ENCODE results near the gene NPIPB2.

DNA sequence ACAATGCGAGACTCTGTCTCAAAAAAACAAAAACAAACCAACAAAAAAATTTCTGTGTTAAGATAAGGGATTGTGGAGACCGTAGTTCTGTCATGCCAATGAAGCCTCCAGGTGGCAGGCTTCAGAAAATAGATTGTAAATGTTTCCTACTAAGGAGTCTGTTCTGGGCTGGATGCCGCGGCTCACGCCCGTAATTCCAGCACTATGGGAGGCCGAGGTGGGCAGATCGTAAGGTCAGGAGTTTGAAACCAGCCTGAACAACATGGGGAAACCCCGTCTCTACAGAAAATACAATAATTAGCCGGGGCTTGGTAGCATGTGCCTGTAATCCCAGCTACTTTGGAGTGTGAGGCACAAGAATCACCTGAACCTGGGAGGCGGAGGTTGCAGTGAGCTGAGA lies 30.3 kb upstream of the NPIPB2 start:
- TF ChIP-seq, protein P1, sequence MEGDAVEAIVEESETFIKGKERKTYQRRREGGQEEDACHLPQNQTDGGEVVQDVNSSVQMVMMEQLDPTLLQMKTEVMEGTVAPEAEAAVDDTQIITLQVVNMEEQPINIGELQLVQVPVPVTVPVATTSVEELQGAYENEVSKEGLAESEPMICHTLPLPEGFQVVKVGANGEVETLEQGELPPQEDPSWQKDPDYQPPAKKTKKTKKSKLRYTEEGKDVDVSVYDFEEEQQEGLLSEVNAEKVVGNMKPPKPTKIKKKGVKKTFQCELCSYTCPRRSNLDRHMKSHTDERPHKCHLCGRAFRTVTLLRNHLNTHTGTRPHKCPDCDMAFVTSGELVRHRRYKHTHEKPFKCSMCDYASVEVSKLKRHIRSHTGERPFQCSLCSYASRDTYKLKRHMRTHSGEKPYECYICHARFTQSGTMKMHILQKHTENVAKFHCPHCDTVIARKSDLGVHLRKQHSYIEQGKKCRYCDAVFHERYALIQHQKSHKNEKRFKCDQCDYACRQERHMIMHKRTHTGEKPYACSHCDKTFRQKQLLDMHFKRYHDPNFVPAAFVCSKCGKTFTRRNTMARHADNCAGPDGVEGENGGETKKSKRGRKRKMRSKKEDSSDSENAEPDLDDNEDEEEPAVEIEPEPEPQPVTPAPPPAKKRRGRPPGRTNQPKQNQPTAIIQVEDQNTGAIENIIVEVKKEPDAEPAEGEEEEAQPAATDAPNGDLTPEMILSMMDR (IDR thresholded peaks at IDR 0.05), result peak in 3 of 6 experiments; percentile 6 to 35 (median 31)
- no peak for TF ChIP-seq POLR2A (IDR thresholded peaks at IDR 0.05)

Data from Peyer's patch (tissue), 4 donors.